HCT116 (cell line): ENCODE measurements around the gene C5orf46. TPM values are rescaled to one million over a fixed set of nuclear protein-coding genes. Genes with fewer than 3 reads are reported as not detected.
"Not testable (repeated sequence)": the region's sequence is repeated elsewhere in the genome, so short reads cannot be mapped to it uniquely, and the experiment has no call there.

Experiments
- ATAC-seq: fragments of 200-7000 bp; cut with Tn5 transposase; 2 replicates; pipeline ENCODE4 v1.9.1; 2020; ENCODE audit warnings: mild to moderate bottlenecking, moderate library complexity
- BruUV-seq: library from RNA; stranded (reverse); fragments of 400-500 nt; replicated peaks from 2 replicates; lab custom pipeline; 2021; lab: Mats Ljungman, UMichigan
- CTCF ChIA-PET: fragments of 300-600 bp; sonication (Branson Sonifier 250); formaldehyde crosslinking; loops from one replicate; lab custom pipeline; 2021; ENCODE audit warnings: antibody characterized with exemption; lab: Charles Lee
- POLR2A ChIA-PET: fragments of 300-600, 350-600 bp; sonication (Branson Sonifier 250); formaldehyde crosslinking; loops from one replicate; lab custom pipeline; 2021; ENCODE audit warnings: antibody characterized with exemption; lab: Charles Lee
- RAD21 ChIA-PET, 2 experiments: fragments of 300-600 bp; sonication (Branson Sonifier 250); formaldehyde crosslinking; loops; one replicate each; lab custom pipeline; 2023; ENCODE audit warnings: low total read pairs in 2 of 2; ENCODE audit not compliant: uncharacterized antibody in 2 of 2, unreplicated experiment in 2 of 2, low non-redundant PET in 1 of 2; lab: Charles Lee
- DNase-seq: peaks from one replicate; pipeline ENCODE4 v3.0.0-alpha.2; 2010; ENCODE audit warnings: low read depth, low spot score
- H2AFZ ChIP-seq: fragments of 200-600 bp; shearing (Covaris generic), sonication (generic); 2 replicates; pipeline ENCODE4 v1.6.1; 2017; ENCODE audit warnings: low read depth, mixed run types, mixed read lengths, antibody characterized with exemption, low read length; ENCODE audit not compliant: poor library complexity, severe bottlenecking
- H3K27ac ChIP-seq: 2 replicates; pipeline ENCODE4 v1.5.1; 2012; ENCODE audit warnings: low read depth, low read length
- H3K27me3 ChIP-seq: fragments of 200-600 bp; sonication (generic); 2 replicates; pipeline ENCODE4 v1.6.1; 2016; ENCODE audit warnings: mixed run types, low read length, mixed read lengths; ENCODE audit not compliant: insufficient read depth
- H3K36me3 ChIP-seq, 2 experiments: fragments of 200-500 bp in 1 of 2; fragments of 200-600 bp in 1 of 2; sonication (Bioruptor generic) in 1 of 2; sonication (generic) in 1 of 2; 2 replicates each; pipeline versions ENCODE4 v1.5.1 to v1.6.1; 2014 to 2016; ENCODE audit warnings: low read length in 2 of 2, inconsistent platforms in 1 of 2, mixed read lengths in 1 of 2, mixed run types in 1 of 2; ENCODE audit not compliant: insufficient read depth in 2 of 2, control insufficient read depth in 1 of 2
- H3K4me1 ChIP-seq, 2 experiments: fragments of 200-600 bp in 1 of 2; sonication (generic) in 1 of 2; 2 replicates each; pipeline versions ENCODE4 v1.5.1 to v1.6.1; 2012 to 2017; ENCODE audit warnings: low read length in 2 of 2, inconsistent platforms in 1 of 2, mild to moderate bottlenecking in 1 of 2, mixed read lengths in 1 of 2, mixed run types in 1 of 2, moderate library complexity in 1 of 2; ENCODE audit not compliant: insufficient read depth in 2 of 2, control insufficient read depth in 1 of 2
- H3K4me2 ChIP-seq: fragments of 200-600 bp; sonication (generic); 2 replicates; pipeline ENCODE4 v1.6.1; 2017; ENCODE audit warnings: mixed run types, low read length, mixed read lengths
- H3K4me3 ChIP-seq, 2 experiments: fragments of 200-600 bp in 1 of 2; sonication (generic) in 1 of 2; replicated peaks in 1 of 2; 2 replicates each; pipeline ENCODE4 v1.5.1; 2011 to 2016; ENCODE audit warnings: low read length in 2 of 2, control low read depth in 1 of 2, low read depth in 1 of 2, mild to moderate bottlenecking in 1 of 2, mixed read lengths in 1 of 2, mixed run types in 1 of 2
- H3K79me2 ChIP-seq: fragments of 200-600 bp; sonication (generic); 2 replicates; pipeline ENCODE4 v1.6.1; 2017; ENCODE audit warnings: mild to moderate bottlenecking, mixed run types, low read length, moderate library complexity, mixed read lengths; ENCODE audit not compliant: insufficient read depth
- H3K9ac ChIP-seq: fragments of 200-600 bp; sonication (generic); 2 replicates; pipeline ENCODE4 v1.6.1; 2016; ENCODE audit warnings: low read length, mixed read lengths
- H3K9me2 ChIP-seq: fragments of 200-600 bp; sonication (generic), shearing (Covaris generic); 2 replicates; pipeline ENCODE4 v1.6.1; 2017; ENCODE audit warnings: mixed run types, mild to moderate bottlenecking, moderate library complexity; ENCODE audit not compliant: insufficient read depth
- H3K9me3 ChIP-seq, 2 experiments: fragments of 200-500 bp in 1 of 2; fragments of 200-600 bp in 1 of 2; sonication (Bioruptor generic) in 1 of 2; sonication (generic) in 1 of 2; 2 replicates each; pipeline ENCODE4 v1.6.1; 2014 to 2017; ENCODE audit warnings: low read length in 2 of 2, mixed read lengths in 2 of 2, inconsistent platforms in 1 of 2, low read depth in 1 of 2, mild to moderate bottlenecking in 1 of 2, mixed run types in 1 of 2, moderate library complexity in 1 of 2; ENCODE audit not compliant: control insufficient read depth in 1 of 2, insufficient read depth in 1 of 2
- H4K20me1 ChIP-seq: fragments of 200-600 bp; sonication (generic), shearing (Covaris generic); 2 replicates; pipeline ENCODE4 v1.6.1; 2017; ENCODE audit warnings: mixed run types, mild to moderate bottlenecking, moderate library complexity; ENCODE audit not compliant: insufficient read depth
- CEBPB ChIP-seq: IDR thresholded peaks from 2 replicates; pipeline ENCODE4 v1.6.1; 2012; ENCODE audit warnings: low read depth
- ELF1 ChIP-seq: IDR thresholded peaks from 2 replicates; pipeline ENCODE4 v1.6.1; 2012; ENCODE audit warnings: low read depth, borderline replicate concordance
- FOSL1 ChIP-seq: IDR thresholded peaks from 2 replicates; pipeline ENCODE4 v1.6.1; 2012; ENCODE audit warnings: low read depth
- POLR2AphosphoS5 ChIP-seq: IDR thresholded peaks from 2 replicates; pipeline ENCODE4 v1.6.1; 2011; ENCODE audit warnings: mild to moderate bottlenecking, low read depth, low read length, moderate library complexity
- SIN3A ChIP-seq: IDR thresholded peaks from 2 replicates; pipeline ENCODE4 v1.6.1; 2012; ENCODE audit warnings: low read depth
- SP1 ChIP-seq: IDR thresholded peaks from 2 replicates; pipeline ENCODE4 v1.6.1; 2012; ENCODE audit warnings: low read depth
- TCF7L2 ChIP-seq: IDR thresholded peaks from 2 replicates; pipeline ENCODE4 v1.7.0; 2011; ENCODE audit warnings: borderline replicate concordance, inconsistent platforms; ENCODE audit not compliant: insufficient read depth, insufficient read length; ENCODE audit errors: extremely low read depth
- YY1 ChIP-seq: IDR thresholded peaks from 2 replicates; pipeline ENCODE4 v1.6.1; 2011; ENCODE audit warnings: low read length, low read depth, moderate library complexity, mild to moderate bottlenecking; ENCODE audit not compliant: insufficient replicate concordance; ENCODE audit errors: extremely low read depth
- ZFX ChIP-seq: fragments of 450-650 bp; IDR thresholded peaks from 2 replicates; pipeline ENCODE4 v1.6.1; 2017
- intact Hi-C: fragments of 100-400 bp; cut with micrococcal nuclease; formaldehyde crosslinking; loops from 2 replicates; pipeline ENCODE4 v1.10.0; 2022
- total RNA-seq: library from RNA; stranded (reverse); gene quantifications from one replicate; pipeline ENCODE4 v1.2.1, GENCODE V29; 2021; ENCODE audit not compliant: unreplicated experiment
- TF ChIP-seq, protein P1 (sequence below): IDR thresholded peaks from 2 replicates; pipeline ENCODE4 v1.6.1; 2012
- TF ChIP-seq, protein P2 (sequence below), 3 experiments: fragments of 200-600 bp in 1 of 3; sonication (generic) in 1 of 3; IDR thresholded peaks in 2 of 3; conservative IDR thresholded peaks in 1 of 3; 2 replicates each; pipeline ENCODE4 v1.5.1; 2012 to 2017; ENCODE audit warnings: low read depth in 2 of 3, low read length in 2 of 3, antibody characterized with exemption in 1 of 3, borderline replicate concordance in 1 of 3, control low read depth in 1 of 3, mild to moderate bottlenecking in 1 of 3, mixed read lengths in 1 of 3, mixed run types in 1 of 3, moderate library complexity in 1 of 3; ENCODE audit not compliant: insufficient read depth in 1 of 3

The C5orf46 gene
- total RNA-seq, 1 experiment from 2014 or later, result not detected

DNA sequence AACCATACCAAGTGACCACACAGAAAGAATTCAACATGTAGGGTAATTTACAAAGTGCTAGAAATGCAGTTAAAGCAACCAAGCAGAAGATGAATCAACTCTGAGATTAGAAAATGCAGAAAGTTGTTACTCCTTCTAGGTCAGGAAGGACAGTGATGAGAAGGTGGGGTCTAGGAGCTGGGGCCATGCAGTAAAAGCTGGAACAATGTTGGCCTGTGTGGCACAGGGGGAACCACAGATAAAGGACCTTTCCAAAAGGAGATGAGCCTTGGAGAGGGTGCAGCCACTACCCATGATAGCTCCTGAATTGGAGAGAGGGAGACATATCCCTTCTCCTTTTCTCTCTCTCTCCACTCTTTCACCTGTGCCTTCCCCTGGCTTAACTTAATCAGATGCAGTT, 30.2 kb downstream of the C5orf46 start:
- no peaks in the 10 kb centered on the region for H3K4me1 ChIP-seq
- no peaks in the 10 kb centered on the region for H3K9me3 ChIP-seq
- CTCF ChIA-PET, result no interaction called here
- no peaks in the 10 kb centered on the region for H3K9me2 ChIP-seq
- no peak overlapping the region for H3K27ac ChIP-seq
- no TSS peak for BruUV-seq
- ATAC-seq (no peak), DNase-seq (no peak)
- POLR2A ChIA-PET, result no interaction called here
- RAD21 ChIA-PET, result no interaction called here
- TF ChIP-seq ELF1 (no peak), POLR2AphosphoS5 (no peak), CEBPB (no peak), SIN3A (no peak)
- TF ChIP-seq, protein P1, sequence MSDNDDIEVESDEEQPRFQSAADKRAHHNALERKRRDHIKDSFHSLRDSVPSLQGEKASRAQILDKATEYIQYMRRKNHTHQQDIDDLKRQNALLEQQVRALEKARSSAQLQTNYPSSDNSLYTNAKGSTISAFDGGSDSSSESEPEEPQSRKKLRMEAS, result no peak
- H3K79me2 ChIP-seq, result no peaks in the 10 kb centered on the region
- H3K9ac ChIP-seq, result no peak overlapping the region
- H3K27me3 ChIP-seq, result 0 out of 2 replicates have a peak, but pooled peaks cover 12% of the 10 kb centered on the region
- H3K4me3 ChIP-seq, result no peak overlapping the region
- no peaks in the 10 kb centered on the region for H4K20me1 ChIP-seq
- intact Hi-C loops, result no loop called here
- H2AFZ ChIP-seq, result no peak overlapping the region
- no peaks in the 10 kb centered on the region for H3K36me3 ChIP-seq
- no peak overlapping the region for H3K4me2 ChIP-seq

DNA sequence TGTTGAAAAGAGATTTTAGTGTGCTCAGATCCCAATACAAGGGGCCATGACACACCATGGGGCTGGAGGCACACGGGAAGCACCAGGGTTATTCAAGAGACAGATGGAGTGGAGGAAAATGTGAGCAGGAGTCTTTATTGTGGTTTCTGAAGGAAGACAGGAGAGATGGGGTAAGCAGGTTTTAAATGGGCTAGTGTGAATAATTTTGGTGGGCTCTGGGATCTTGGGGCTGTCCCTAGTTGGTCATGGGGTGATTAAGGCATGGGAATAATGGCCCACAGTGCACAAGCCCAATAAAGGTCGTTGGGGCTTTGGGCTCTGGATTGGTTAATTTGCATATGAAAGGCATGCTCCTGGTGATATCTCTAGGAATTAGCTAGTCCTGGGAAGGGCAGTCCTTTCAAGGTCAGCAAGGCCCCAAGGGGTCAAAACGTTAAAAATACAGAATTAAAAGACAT, 31.4 kb downstream of the C5orf46 start:
- RAD21 ChIA-PET, result no interaction called here
- CTCF ChIA-PET, result no interaction called here
- H2AFZ ChIP-seq, result no peak overlapping the region
- POLR2A ChIA-PET, result no interaction called here
- no peak overlapping the region for H3K4me3 ChIP-seq
- H3K27me3 ChIP-seq, result 0 out of 2 replicates have a peak, but pooled peaks cover 12% of the 10 kb centered on the region
- intact Hi-C loops, result no loop called here
- H4K20me1 ChIP-seq, result no peaks in the 10 kb centered on the region
- H3K36me3 ChIP-seq, result no peaks in the 10 kb centered on the region
- no peaks in the 10 kb centered on the region for H3K4me1 ChIP-seq
- H3K9ac ChIP-seq, result no peak overlapping the region
- DNase-seq, result no peak
- no peak for ATAC-seq
- H3K4me2 ChIP-seq, result no peak overlapping the region
- H3K27ac ChIP-seq, result no peak overlapping the region
- no TSS peak for BruUV-seq
- H3K79me2 ChIP-seq, result no peaks in the 10 kb centered on the region
- H3K9me2 ChIP-seq, result no peaks in the 10 kb centered on the region
- TF ChIP-seq YY1, result no peak
- no peak for TF ChIP-seq FOSL1
- TF ChIP-seq ZFX, result no peak
- TF ChIP-seq, protein P2, sequence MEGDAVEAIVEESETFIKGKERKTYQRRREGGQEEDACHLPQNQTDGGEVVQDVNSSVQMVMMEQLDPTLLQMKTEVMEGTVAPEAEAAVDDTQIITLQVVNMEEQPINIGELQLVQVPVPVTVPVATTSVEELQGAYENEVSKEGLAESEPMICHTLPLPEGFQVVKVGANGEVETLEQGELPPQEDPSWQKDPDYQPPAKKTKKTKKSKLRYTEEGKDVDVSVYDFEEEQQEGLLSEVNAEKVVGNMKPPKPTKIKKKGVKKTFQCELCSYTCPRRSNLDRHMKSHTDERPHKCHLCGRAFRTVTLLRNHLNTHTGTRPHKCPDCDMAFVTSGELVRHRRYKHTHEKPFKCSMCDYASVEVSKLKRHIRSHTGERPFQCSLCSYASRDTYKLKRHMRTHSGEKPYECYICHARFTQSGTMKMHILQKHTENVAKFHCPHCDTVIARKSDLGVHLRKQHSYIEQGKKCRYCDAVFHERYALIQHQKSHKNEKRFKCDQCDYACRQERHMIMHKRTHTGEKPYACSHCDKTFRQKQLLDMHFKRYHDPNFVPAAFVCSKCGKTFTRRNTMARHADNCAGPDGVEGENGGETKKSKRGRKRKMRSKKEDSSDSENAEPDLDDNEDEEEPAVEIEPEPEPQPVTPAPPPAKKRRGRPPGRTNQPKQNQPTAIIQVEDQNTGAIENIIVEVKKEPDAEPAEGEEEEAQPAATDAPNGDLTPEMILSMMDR (IDR thresholded peaks at IDR 0.05 in 2 of 3, conservative IDR thresholded peaks at IDR 0.05 in 1 of 3; ENCODE audit: borderline replicate concordance in 1 of 3, insufficient read depth in 1 of 3, low read depth in 2 of 3, low read length in 2 of 3), result no peak
- no peak for TF ChIP-seq SP1
- no peak for TF ChIP-seq TCF7L2
- TF ChIP-seq, protein P1, result no peak
- no peaks in the 10 kb centered on the region for H3K9me3 ChIP-seq

DNA sequence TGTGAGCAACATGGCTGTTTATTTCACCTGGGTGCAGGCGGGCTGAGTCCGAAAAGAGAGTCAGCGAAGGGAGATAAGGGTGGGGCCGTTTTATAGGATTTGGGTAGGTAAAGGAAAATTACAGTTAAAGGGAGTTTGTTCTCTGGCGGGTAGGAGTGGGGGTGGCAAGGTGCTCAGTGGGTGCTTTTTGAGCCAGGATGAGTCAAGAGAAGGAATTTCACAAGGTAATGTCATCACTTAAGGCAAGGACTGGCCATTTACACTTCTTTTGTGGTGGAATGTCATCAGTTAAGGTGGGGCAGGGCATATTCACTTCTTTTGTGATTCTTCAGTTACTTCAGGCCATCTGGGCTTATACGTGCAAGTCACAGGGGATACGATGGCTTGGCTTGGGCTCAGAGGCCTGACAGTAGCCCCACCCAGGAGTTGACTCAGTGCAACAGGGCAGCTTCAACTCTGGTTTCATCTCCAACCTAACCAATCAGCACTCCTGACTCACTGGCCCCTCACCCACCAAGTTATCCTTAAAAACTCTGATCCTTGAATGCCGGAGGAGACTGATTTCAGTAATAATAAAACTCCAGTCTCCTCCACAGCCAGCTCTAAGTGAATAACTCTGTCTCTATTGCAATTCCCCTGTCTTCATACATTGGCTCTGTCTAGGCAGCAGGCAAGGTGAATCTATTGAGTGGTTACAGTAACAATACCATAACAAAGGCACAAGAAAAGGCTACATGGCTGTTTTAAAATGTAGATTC, 32.0 kb downstream of the C5orf46 start:
- H3K4me1 ChIP-seq, H3K9ac ChIP-seq, BruUV-seq, CTCF ChIA-PET, POLR2A ChIA-PET, H3K9me3 ChIP-seq, H3K79me2 ChIP-seq, H2AFZ ChIP-seq, H3K27ac ChIP-seq, H3K9me2 ChIP-seq, H3K36me3 ChIP-seq, DNase-seq, ATAC-seq, H3K4me2 ChIP-seq, H4K20me1 ChIP-seq, H3K4me3 ChIP-seq, RAD21 ChIA-PET, intact Hi-C loops: not testable (repeated sequence)
- H3K27me3 ChIP-seq, result 0 out of 2 replicates have a peak, but pooled peaks cover 12% of the 10 kb centered on the region
